ENCODE data around the gene ANKRD39. TPM values are rescaled to one million over a fixed set of nuclear protein-coding genes. Genes with fewer than 3 reads are reported as not detected.

The ANKRD39 gene
- total RNA-seq, 1 experiment from 2014 or later, result 25.3 TPM

- H3K36me3 ChIP-seq (ENCODE audit: insufficient read depth, low read length, poor library complexity, severe bottlenecking), result peaks cover 21% of the 10 kb centered on the region
- intact Hi-C loops (cut with micrococcal nuclease; ENCODE audit: unreplicated experiment), result no loop called here
- BruUV-seq (replicated peaks), result no TSS peak
- H3K4me3 ChIP-seq (ENCODE audit: low read depth, low read length, poor library complexity, severe bottlenecking), result no peak overlapping the region
- no peak for TF ChIP-seq EZH2 (IDR thresholded peaks at IDR 0.05; ENCODE audit: borderline replicate concordance, low read depth, low read length, poor library complexity, severe bottlenecking)
- no peak for TF ChIP-seq CTCF (conservative IDR thresholded peaks at IDR 0.05; ENCODE audit: low read depth, low read length)
- no peaks in the 10 kb centered on the region for H3K27me3 ChIP-seq (replicated peaks; ENCODE audit: insufficient read depth, low read depth, low read length, poor library complexity)
- no peaks in the 10 kb centered on the region for H3K4me1 ChIP-seq (ENCODE audit: insufficient read depth, low read length, poor library complexity, severe bottlenecking)
- ChIA-PET CTCF (no interaction called here), POLR2A (ENCODE audit: low non-redundant PET) (interaction anchor here (0.7 kb wide), 1 partner anchor 156 kb away, joined by 3 read pairs; no protein-coding TSS in a partner anchor)
- no peak for DNase-seq (ENCODE audit: low spot score)
- H3K27ac ChIP-seq (ENCODE audit: low read depth, low read length, poor library complexity, severe bottlenecking), result no peak overlapping the region
- no peaks in the 10 kb centered on the region for H3K9me3 ChIP-seq (ENCODE audit: low read depth, low read length, poor library complexity, severe bottlenecking)
Measured at GRCh38 chr2:96824079-96824870, 33.5 kb downstream of the ANKRD39 start.

GRCh38 chr2:96823198-96823597, 34.6 kb downstream of the ANKRD39 start:
- Histone ChIP-seq H3K4me1 (ENCODE audit: insufficient read depth, low read length, poor library complexity, severe bottlenecking) (no peaks in the 10 kb centered on the region), H3K27me3 (replicated peaks; ENCODE audit: insufficient read depth, low read depth, low read length, poor library complexity) (no peaks in the 10 kb centered on the region), H3K27ac (ENCODE audit: low read depth, low read length, poor library complexity, severe bottlenecking) (no peak overlapping the region), H3K36me3 (ENCODE audit: insufficient read depth, low read length, poor library complexity, severe bottlenecking) (peaks cover 15% of the 10 kb centered on the region), H3K9me3 (ENCODE audit: low read depth, low read length, poor library complexity, severe bottlenecking) (no peaks in the 10 kb centered on the region), H3K4me3 (ENCODE audit: low read depth, low read length, poor library complexity, severe bottlenecking) (no peak overlapping the region)
- no TSS peak for BruUV-seq (replicated peaks)
- POLR2A ChIA-PET (ENCODE audit: low non-redundant PET), result no interaction called here
- CTCF ChIA-PET, result no interaction called here
- intact Hi-C loops (cut with micrococcal nuclease; ENCODE audit: unreplicated experiment), result no loop called here
- no peak for TF ChIP-seq EZH2 (IDR thresholded peaks at IDR 0.05; ENCODE audit: borderline replicate concordance, low read depth, low read length, poor library complexity, severe bottlenecking)
- no peak for TF ChIP-seq CTCF (conservative IDR thresholded peaks at IDR 0.05; ENCODE audit: low read depth, low read length)
- DNase-seq (ENCODE audit: low spot score), result no peak

- CTCF ChIA-PET, result no interaction called here
- H3K27me3 ChIP-seq (replicated peaks; ENCODE audit: insufficient read depth, low read depth, low read length, poor library complexity), result no peaks in the 10 kb centered on the region
Measured at GRCh38 chr2:96822786-96823185, 35.0 kb downstream of the ANKRD39 start.

More at GRCh38 chr2:96822786-96823185, 35.0 kb downstream of the ANKRD39 start:
- Histone ChIP-seq H3K4me1 (ENCODE audit: insufficient read depth, low read length, poor library complexity, severe bottlenecking) (no peaks in the 10 kb centered on the region), H3K4me3 (ENCODE audit: low read depth, low read length, poor library complexity, severe bottlenecking) (no peak overlapping the region), H3K36me3 (ENCODE audit: insufficient read depth, low read length, poor library complexity, severe bottlenecking) (peaks cover 12% of the 10 kb centered on the region), H3K9me3 (ENCODE audit: low read depth, low read length, poor library complexity, severe bottlenecking) (no peaks in the 10 kb centered on the region), H3K27ac (ENCODE audit: low read depth, low read length, poor library complexity, severe bottlenecking) (no peak overlapping the region)
- POLR2A ChIA-PET (ENCODE audit: low non-redundant PET), result no interaction called here
- TF ChIP-seq EZH2 (IDR thresholded peaks at IDR 0.05; ENCODE audit: borderline replicate concordance, low read depth, low read length, poor library complexity, severe bottlenecking), result no peak
- no peak for TF ChIP-seq CTCF (conservative IDR thresholded peaks at IDR 0.05; ENCODE audit: low read depth, low read length)
- no TSS peak for BruUV-seq (replicated peaks)
- intact Hi-C loops (cut with micrococcal nuclease; ENCODE audit: unreplicated experiment), result no loop called here
- DNase-seq (ENCODE audit: low spot score), result no peak

Measured in A673 (cell line).